ENCODE results near the gene SLC11A2.
A peak's percentile ranks its signal among the peaks of the same experiment; 100 is the strongest.
"Not testable (repeated sequence)": the region's sequence is repeated elsewhere in the genome, so short reads cannot be mapped to it uniquely, and the experiment has no call there.

Gene SLC11A2

DNA sequence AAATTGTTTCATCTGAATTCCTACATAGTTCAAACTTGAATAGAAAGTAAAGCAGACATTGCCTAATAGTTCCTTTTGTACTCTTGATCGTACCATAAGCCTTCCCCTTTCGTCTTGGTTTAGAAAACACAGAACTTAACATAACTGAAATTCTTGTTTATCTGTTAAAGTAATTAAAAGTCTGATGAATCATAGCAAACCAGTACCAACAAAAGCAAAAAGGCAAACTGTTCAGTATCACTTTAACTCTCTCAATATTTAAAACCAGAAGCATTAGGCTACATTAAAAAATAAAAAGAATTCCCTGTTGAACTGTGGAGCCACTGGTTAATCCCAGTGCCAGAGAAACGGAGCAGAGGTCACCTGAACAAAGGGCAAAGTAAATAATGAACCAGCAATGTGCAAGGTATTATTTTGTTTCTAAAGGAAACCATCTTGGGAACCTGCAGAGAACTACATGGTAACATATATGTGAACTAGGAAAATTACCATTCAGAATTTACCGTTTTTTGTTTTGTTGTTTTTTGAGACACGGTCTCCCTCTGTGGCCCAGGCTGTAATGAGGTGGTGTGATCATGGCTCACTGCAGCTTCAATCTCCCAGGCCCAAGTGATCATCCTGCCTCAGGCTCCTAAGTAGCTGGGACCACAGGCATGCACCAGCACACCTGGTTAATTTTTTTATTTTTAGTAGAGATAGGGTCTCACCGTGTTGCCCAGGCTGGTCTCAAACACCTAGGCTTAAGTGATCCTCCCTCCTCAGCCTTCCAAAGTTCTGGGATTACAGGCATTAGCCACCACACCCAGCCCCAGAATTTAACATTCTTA lies 91.0 kb downstream of the SLC11A2 start:
- peak in 1 of 2 experiments; percentile 59 for DNase-seq (ENCODE audit: low spot score in 2 of 2)
- in situ Hi-C loops (cut with MboI; ENCODE audit: low sequenced_read_pairs), result no loop called here

GRCh38 chr12:50934371-50934851 lies 91.8 kb downstream of the SLC11A2 start:
- no peak overlapping the region for H3K4me3 ChIP-seq
- no peak for DNase-seq (ENCODE audit: low spot score in 2 of 2)
- H3K27me3 ChIP-seq (ENCODE audit: low read depth), result no peaks in the 10 kb centered on the region
- H3K4me1 ChIP-seq, result peaks cover 28% of the 10 kb centered on the region
- no peaks in the 10 kb centered on the region for H3K36me3 ChIP-seq (replicated peaks)
- H3K9me3 ChIP-seq, result peaks cover 3% of the 10 kb centered on the region; the same call in 1 of the 2 replicates
- in situ Hi-C loops (cut with MboI; ENCODE audit: low sequenced_read_pairs), result no loop called here

More for the DNA sequence above, 91.0 kb downstream of the SLC11A2 start:
- peaks cover 3% of the 10 kb centered on the region; the same call in 1 of the 2 replicates for H3K9me3 ChIP-seq
- H3K4me3 ChIP-seq, result no peak overlapping the region
- no peaks in the 10 kb centered on the region for H3K27me3 ChIP-seq (ENCODE audit: low read depth)
- H3K36me3 ChIP-seq (replicated peaks), result no peaks in the 10 kb centered on the region
- H3K4me1 ChIP-seq, result peaks cover 28% of the 10 kb centered on the region

- no peaks in the 10 kb centered on the region for H3K27me3 ChIP-seq (ENCODE audit: low read depth)
- no peak for DNase-seq (ENCODE audit: low spot score in 2 of 2)
- in situ Hi-C loops (cut with MboI; ENCODE audit: low sequenced_read_pairs), result no loop called here
- no peaks in the 10 kb centered on the region for H3K36me3 ChIP-seq (replicated peaks)
- H3K4me3 ChIP-seq, result no peak overlapping the region
- peaks cover 30% of the 10 kb centered on the region for H3K4me1 ChIP-seq
- H3K9me3 ChIP-seq, result peaks cover 3% of the 10 kb centered on the region; the same call in 1 of the 2 replicates
Observed at GRCh38 chr12:50933459-50934124, 92.6 kb downstream of the SLC11A2 start.

DNA sequence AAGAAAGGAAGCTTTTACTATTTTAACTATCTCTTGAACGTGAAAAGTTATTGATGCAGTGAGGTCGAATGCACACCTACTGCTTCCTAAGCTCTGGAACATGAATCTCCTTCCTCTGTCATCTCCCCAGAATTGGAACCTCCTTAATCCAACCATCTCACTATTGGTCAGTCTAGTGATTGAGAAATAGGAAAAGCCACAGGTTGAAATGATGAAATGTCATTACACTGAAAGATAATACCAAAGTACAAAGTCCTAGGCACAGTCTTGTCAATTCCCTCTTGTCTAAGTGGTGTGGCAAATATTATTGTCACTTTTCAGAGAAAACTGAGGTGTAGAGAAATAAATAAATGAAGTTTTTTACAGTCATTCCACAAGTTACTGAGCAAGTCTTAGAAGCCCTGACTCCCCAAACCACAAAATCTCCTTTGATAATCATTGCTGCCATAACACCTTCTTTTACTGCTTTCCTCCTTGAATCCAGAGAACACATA lies 93.3 kb downstream of the SLC11A2 start:
- H3K36me3 ChIP-seq (replicated peaks), result no peaks in the 10 kb centered on the region
- in situ Hi-C loops (cut with MboI; ENCODE audit: low sequenced_read_pairs), result no loop called here
- peaks cover 3% of the 10 kb centered on the region; the same call in 1 of the 2 replicates for H3K9me3 ChIP-seq
- H3K27me3 ChIP-seq (ENCODE audit: low read depth), result no peaks in the 10 kb centered on the region
- no peak for DNase-seq (ENCODE audit: low spot score in 2 of 2)
- peaks cover 36% of the 10 kb centered on the region for H3K4me1 ChIP-seq
- H3K4me3 ChIP-seq, result no peak overlapping the region

- DNase-seq (ENCODE audit: low spot score in 2 of 2); H3K36me3 ChIP-seq (replicated peaks); in situ Hi-C loops (cut with MboI; ENCODE audit: low sequenced_read_pairs); H3K4me3 ChIP-seq; H3K27me3 ChIP-seq (ENCODE audit: low read depth); H3K9me3 ChIP-seq: not testable (repeated sequence)
- H3K4me1 ChIP-seq, result peaks cover 46% of the 10 kb centered on the region
Observed at GRCh38 chr12:50930477-50930876, 95.7 kb downstream of the SLC11A2 start.

- no peak for DNase-seq (ENCODE audit: low spot score in 2 of 2)
- H3K27me3 ChIP-seq (ENCODE audit: low read depth), result no peaks in the 10 kb centered on the region
- H3K36me3 ChIP-seq (replicated peaks), result no peaks in the 10 kb centered on the region
- H3K9me3 ChIP-seq, result no peaks in the 10 kb centered on the region
- in situ Hi-C loops (cut with MboI; ENCODE audit: low sequenced_read_pairs), result no loop called here
- H3K4me1 ChIP-seq, result peaks cover 40% of the 10 kb centered on the region
- no peak overlapping the region for H3K4me3 ChIP-seq
Observed at GRCh38 chr12:50929831-50930230, 96.4 kb downstream of the SLC11A2 start.

All from HAP-1 (cell line).